Tibial nerve (tissue), 3 donors: Measurements from ENCODE around the gene KRTAP10-3.

ENCODE experiments used
- POLR2A ChIP-seq, 2 donors: fragments of 450-650 bp; IDR thresholded peaks; one replicate each; pipeline ENCODE4 v1.6.1; 2017; ENCODE audit warnings: antibody characterized with exemption in 2 of 2, mild to moderate bottlenecking in 2 of 2, moderate library complexity in 2 of 2
- TF ChIP-seq, protein P1 (sequence below), 5 experiments: fragments of 200-600 bp in 3 of 5; fragments of 450-650 bp in 2 of 5; sonication (generic) in 3 of 5; IDR thresholded peaks; one replicate each; pipeline ENCODE4 v1.5.1; 2016 to 2019; ENCODE audit warnings: antibody characterized with exemption in 5 of 5, mild to moderate bottlenecking in 3 of 5, moderate library complexity in 2 of 5

DNA sequence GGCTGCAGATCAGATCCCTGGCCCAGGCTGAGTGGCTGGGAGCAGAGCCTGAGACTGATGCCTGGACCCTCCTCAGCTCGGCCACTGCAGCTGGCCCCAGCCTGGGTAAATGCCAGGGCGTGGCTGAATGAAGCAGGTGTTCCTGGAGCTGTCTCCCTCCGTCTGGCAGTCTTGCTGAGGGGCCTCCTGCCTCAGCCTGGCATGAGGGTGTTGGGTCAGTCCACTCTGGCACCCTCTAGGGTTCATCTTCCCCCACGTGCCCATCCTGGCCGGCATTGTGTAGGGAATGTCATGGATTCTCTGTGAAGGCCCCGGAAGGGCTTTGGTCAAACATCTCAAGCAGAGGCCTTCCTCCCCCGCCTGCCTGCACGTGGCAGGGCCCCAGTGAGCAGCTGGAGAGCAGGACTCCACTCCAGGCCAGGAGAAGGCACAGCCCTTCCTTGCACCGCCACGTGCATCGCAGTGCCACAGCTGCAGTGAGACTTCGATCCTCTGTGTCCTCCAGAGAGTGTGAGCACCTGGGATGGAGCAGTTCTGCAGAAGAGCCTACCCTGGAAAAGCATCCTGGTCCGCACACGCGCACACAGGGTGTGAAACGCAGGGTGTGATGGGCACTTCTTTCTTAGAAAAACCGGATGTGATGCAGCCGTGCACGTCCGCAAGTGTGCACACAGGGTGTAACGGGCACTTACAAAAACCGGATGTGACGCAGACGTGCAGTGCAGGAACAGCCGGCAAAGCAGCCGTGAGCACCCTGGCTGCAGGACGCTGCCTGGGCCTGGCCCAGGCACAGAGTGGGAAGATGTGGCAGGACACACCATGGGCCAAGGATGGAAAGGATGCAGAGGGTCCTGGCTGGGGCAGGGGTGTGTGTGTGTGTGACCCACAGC lies 10.3 kb upstream of the KRTAP10-3 start:
- TF ChIP-seq, protein P1, sequence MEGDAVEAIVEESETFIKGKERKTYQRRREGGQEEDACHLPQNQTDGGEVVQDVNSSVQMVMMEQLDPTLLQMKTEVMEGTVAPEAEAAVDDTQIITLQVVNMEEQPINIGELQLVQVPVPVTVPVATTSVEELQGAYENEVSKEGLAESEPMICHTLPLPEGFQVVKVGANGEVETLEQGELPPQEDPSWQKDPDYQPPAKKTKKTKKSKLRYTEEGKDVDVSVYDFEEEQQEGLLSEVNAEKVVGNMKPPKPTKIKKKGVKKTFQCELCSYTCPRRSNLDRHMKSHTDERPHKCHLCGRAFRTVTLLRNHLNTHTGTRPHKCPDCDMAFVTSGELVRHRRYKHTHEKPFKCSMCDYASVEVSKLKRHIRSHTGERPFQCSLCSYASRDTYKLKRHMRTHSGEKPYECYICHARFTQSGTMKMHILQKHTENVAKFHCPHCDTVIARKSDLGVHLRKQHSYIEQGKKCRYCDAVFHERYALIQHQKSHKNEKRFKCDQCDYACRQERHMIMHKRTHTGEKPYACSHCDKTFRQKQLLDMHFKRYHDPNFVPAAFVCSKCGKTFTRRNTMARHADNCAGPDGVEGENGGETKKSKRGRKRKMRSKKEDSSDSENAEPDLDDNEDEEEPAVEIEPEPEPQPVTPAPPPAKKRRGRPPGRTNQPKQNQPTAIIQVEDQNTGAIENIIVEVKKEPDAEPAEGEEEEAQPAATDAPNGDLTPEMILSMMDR (IDR thresholded peaks at IDR 0.05), result no peak
- TF ChIP-seq POLR2A (IDR thresholded peaks at IDR 0.05), result no peak
